Endothelial cell of umbilical vein (primary cell): ENCODE measurements around the gene EXOC6. TPM values are rescaled to one million over a fixed set of nuclear protein-coding genes. Genes with fewer than 3 reads are reported as not detected.

Source experiments
- BruUV-seq: library from RNA; stranded (reverse); fragments of 400-500 nt; replicated peaks from 2 replicates; lab custom pipeline; 2021; lab: Mats Ljungman, UMichigan
- CTCF ChIA-PET: fragments of 300-600, 350-600 bp; sonication (Branson Sonifier 250); formaldehyde crosslinking; loops from one replicate; lab custom pipeline; 2021; ENCODE audit warnings: antibody characterized with exemption, inconsistent platforms; lab: Charles Lee
- POLR2A ChIA-PET: fragments of 300-600, 350-600 bp; sonication (Branson Sonifier 250); formaldehyde crosslinking; loops from one replicate; lab custom pipeline; 2021; ENCODE audit warnings: antibody characterized with exemption, inconsistent platforms; lab: Charles Lee
- DNase-seq: peaks from one replicate; pipeline ENCODE4 v3.0.0-alpha.2; 2011; ENCODE audit warnings: low read depth, low spot score
- FAIRE-seq: peaks from 2 replicates; lab custom pipeline; 2011; peaks lifted over from hg19 to GRCh38; lab: Jason Lieb, UNC
- H2AFZ ChIP-seq: 2 replicates; pipeline ENCODE4 v1.6.0; 2012; ENCODE audit warnings: low read depth, low read length, control low read depth, inconsistent platforms
- H3K27ac ChIP-seq: 2 replicates; pipeline ENCODE4 v1.5.1; 2011; ENCODE audit warnings: low read depth, mild to moderate bottlenecking, control low read depth, low read length, moderate library complexity; ENCODE audit not compliant: insufficient read depth
- H3K27me3 ChIP-seq, 2 experiments: 2 replicates each; pipeline versions ENCODE4 v1.6.0 to v1.6.1; 2011; ENCODE audit warnings: low read length in 2 of 2, mixed read lengths in 1 of 2; ENCODE audit not compliant: control insufficient read depth in 2 of 2, insufficient read depth in 2 of 2
- H3K36me3 ChIP-seq, 2 experiments: 2 replicates in 1 of 2; 3 replicates in 1 of 2; pipeline ENCODE4 v1.5.1; 2011; ENCODE audit warnings: low read length in 2 of 2, mild to moderate bottlenecking in 1 of 2, moderate library complexity in 1 of 2; ENCODE audit not compliant: control insufficient read depth in 2 of 2, insufficient read depth in 2 of 2; ENCODE audit errors: extremely low read depth in 1 of 2
- H3K4me1 ChIP-seq: 3 replicates; pipeline ENCODE4 v1.5.1; 2011; ENCODE audit warnings: mild to moderate bottlenecking, low read length; ENCODE audit not compliant: control insufficient read depth, insufficient read depth; ENCODE audit errors: extremely low read depth
- H3K4me2 ChIP-seq: 2 replicates; pipeline ENCODE4 v1.6.1; 2011; ENCODE audit warnings: low read length, control low read depth, mixed read lengths; ENCODE audit not compliant: insufficient read depth
- H3K4me3 ChIP-seq, 3 experiments: fragments of 200-600 bp in 1 of 3; sonication (generic), shearing (Covaris generic) in 1 of 3; replicated peaks in 1 of 3; 2 replicates each; pipeline ENCODE4 v1.5.1; 2011 to 2016; ENCODE audit warnings: control low read depth in 3 of 3, low read length in 3 of 3, mild to moderate bottlenecking in 2 of 3, inconsistent platforms in 1 of 3, low read depth in 1 of 3, moderate library complexity in 1 of 3; ENCODE audit not compliant: insufficient read depth in 1 of 3
- H3K79me2 ChIP-seq: 2 replicates; pipeline ENCODE4 v1.6.0; 2012; ENCODE audit warnings: low read length, inconsistent platforms; ENCODE audit not compliant: control insufficient read depth, insufficient read depth
- H3K9ac ChIP-seq: replicated peaks from 2 replicates; pipeline ENCODE3; 2011; ENCODE audit warnings: low read length, control low read depth; ENCODE audit not compliant: insufficient read depth; ENCODE audit errors: extremely low read depth
- H3K9me1 ChIP-seq: replicated peaks from 3 replicates; pipeline ENCODE4 v1.6.0; 2011; ENCODE audit warnings: mild to moderate bottlenecking, low read length; ENCODE audit not compliant: control insufficient read depth, insufficient read depth; ENCODE audit errors: extremely low read depth
- H3K9me3 ChIP-seq: replicated peaks from 2 replicates; pipeline ENCODE4 v1.5.1; 2012; ENCODE audit warnings: low read length, inconsistent platforms; ENCODE audit not compliant: control insufficient read depth, insufficient read depth
- H4K20me1 ChIP-seq: replicated peaks from 2 replicates; pipeline ENCODE3; 2011; ENCODE audit warnings: mild to moderate bottlenecking, low read length; ENCODE audit not compliant: control insufficient read depth, insufficient read depth; ENCODE audit errors: extremely low read depth
- EZH2 ChIP-seq: IDR thresholded peaks from 2 replicates; pipeline ENCODE4 v1.6.1; 2012; ENCODE audit warnings: borderline replicate concordance, low read depth, mild to moderate bottlenecking, moderate library complexity, low read length, inconsistent platforms; ENCODE audit not compliant: severe bottlenecking
- FOS ChIP-seq: IDR thresholded peaks from 2 replicates; pipeline ENCODE4 v1.6.1; 2011; ENCODE audit warnings: mild to moderate bottlenecking, low read length, moderate library complexity, borderline replicate concordance; ENCODE audit not compliant: insufficient read depth
- GATA2 ChIP-seq: IDR thresholded peaks from 2 replicates; pipeline ENCODE4 v1.7.0; 2011; ENCODE audit warnings: low read depth, mild to moderate bottlenecking, moderate library complexity, mixed read lengths, low read length; ENCODE audit not compliant: insufficient read length, insufficient read depth
- JUN ChIP-seq: IDR thresholded peaks from 2 replicates; pipeline ENCODE4 v1.6.1; 2011; ENCODE audit warnings: borderline replicate concordance, low read depth; ENCODE audit not compliant: insufficient read length, insufficient read depth
- MYC ChIP-seq: IDR thresholded peaks from one replicate; pipeline ENCODE4 v1.6.1; 2011; ENCODE audit warnings: mild to moderate bottlenecking, low read depth, low read length
- POLR2A ChIP-seq: IDR thresholded peaks from 2 replicates; pipeline ENCODE4 v1.6.1; 2012; ENCODE audit warnings: low read depth, mild to moderate bottlenecking, control low read depth, low read length
- POLR2AphosphoS5 ChIP-seq: IDR thresholded peaks from 2 replicates; pipeline ENCODE4 v1.6.1; 2012; ENCODE audit warnings: low read depth, mild to moderate bottlenecking, control low read depth, low read length, moderate library complexity; ENCODE audit not compliant: insufficient read depth
- dilution Hi-C: fragments of 300-500 bp; cut with MboI; formaldehyde crosslinking; loops from one replicate; pipeline ENCODE4 v1.15.0; 2019; ENCODE audit warnings: low sequenced_read_pairs; ENCODE audit not compliant: extremely low pct_ligation_motif_present
- intact Hi-C: fragments of 100-400 bp; cut with micrococcal nuclease; formaldehyde crosslinking; loops from one replicate; pipeline ENCODE4 v1.10.0; 2022
- polyA plus RNA-seq, 4 experiments: library from polyadenylated mRNA; depleted of rRNA in 3 of 4; stranded (reverse) in 3 of 4; unstranded in 1 of 4; fragments of >200 nt; gene quantifications; 2 replicates each; pipeline versions ENCODE4 v1.2.1 to v1.2.3, GENCODE V29; 2011 to 2012; ENCODE audit warnings: missing spikeins in 1 of 4
- total RNA-seq: library from RNA; stranded (reverse); gene quantifications from 2 replicates; pipeline ENCODE4 v1.2.3, GENCODE V29; 2021
- TF ChIP-seq, protein P1 (sequence below), 2 donors: IDR thresholded peaks; 1 replicate in 1 of 2; 2 replicates in 1 of 2; pipeline ENCODE4 v1.5.1; 2011; ENCODE audit warnings: low read length in 2 of 2, mild to moderate bottlenecking in 2 of 2, moderate library complexity in 2 of 2, control low read depth in 1 of 2, inconsistent platforms in 1 of 2, low read depth in 1 of 2; ENCODE audit not compliant: insufficient read depth in 1 of 2; ENCODE audit errors: extremely low read depth in 1 of 2
- TF ChIP-seq, protein P2 (sequence below): IDR thresholded peaks from 2 replicates; pipeline ENCODE4 v1.6.1; 2011; ENCODE audit not compliant: insufficient read depth, insufficient read length

Gene EXOC6
- total and polyA plus RNA-seq, 2 donors (not counting 3 experiments of a cell fraction or from before 2014, with no cell fraction given), result 72.6 to 108 TPM

DNA sequence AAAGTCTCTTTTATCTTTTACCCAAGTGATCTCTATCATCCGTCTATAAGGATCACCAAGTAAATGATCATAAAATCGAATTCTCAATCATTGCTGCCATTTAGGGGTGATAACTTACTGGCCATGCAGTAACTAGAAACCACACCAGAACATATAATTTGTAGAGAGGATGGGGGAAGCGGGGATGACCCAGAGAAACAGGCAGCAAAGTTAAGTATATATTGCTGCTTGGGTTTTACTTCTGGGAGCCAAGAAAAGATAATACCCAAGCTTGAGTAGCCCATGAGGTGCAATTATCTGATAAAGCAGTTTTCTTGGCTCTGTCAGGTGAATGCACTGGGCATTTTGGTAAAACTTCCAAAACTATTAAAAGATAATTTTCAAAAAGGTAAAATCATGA, 18.9 kb downstream of the EXOC6 start:
- Histone ChIP-seq H3K4me1 (peaks cover 22% of the 10 kb centered on the region), H2AFZ (no peak overlapping the region), H3K36me3 (peaks cover 0 to 5% of the 10 kb centered on the region in 2 experiments), H3K9me1 (no peaks in the 10 kb centered on the region), H3K9ac (no peak overlapping the region), H3K9me3 (no peaks in the 10 kb centered on the region), H3K79me2 (peaks cover 80% of the 10 kb centered on the region), H3K4me3 (no peak overlapping the region), H3K27ac (no peak overlapping the region), H4K20me1 (peaks cover 7% of the 10 kb centered on the region), H3K27me3 (no peaks in the 10 kb centered on the region), H3K4me2 (no peak overlapping the region)
- DNase-seq (no peak), FAIRE-seq (no peak)
- TF ChIP-seq POLR2A (no peak), POLR2AphosphoS5 (no peak), GATA2 (no peak), MYC (no peak), FOS (no peak), EZH2 (no peak), JUN (no peak)
- TF ChIP-seq, protein P1, sequence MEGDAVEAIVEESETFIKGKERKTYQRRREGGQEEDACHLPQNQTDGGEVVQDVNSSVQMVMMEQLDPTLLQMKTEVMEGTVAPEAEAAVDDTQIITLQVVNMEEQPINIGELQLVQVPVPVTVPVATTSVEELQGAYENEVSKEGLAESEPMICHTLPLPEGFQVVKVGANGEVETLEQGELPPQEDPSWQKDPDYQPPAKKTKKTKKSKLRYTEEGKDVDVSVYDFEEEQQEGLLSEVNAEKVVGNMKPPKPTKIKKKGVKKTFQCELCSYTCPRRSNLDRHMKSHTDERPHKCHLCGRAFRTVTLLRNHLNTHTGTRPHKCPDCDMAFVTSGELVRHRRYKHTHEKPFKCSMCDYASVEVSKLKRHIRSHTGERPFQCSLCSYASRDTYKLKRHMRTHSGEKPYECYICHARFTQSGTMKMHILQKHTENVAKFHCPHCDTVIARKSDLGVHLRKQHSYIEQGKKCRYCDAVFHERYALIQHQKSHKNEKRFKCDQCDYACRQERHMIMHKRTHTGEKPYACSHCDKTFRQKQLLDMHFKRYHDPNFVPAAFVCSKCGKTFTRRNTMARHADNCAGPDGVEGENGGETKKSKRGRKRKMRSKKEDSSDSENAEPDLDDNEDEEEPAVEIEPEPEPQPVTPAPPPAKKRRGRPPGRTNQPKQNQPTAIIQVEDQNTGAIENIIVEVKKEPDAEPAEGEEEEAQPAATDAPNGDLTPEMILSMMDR (IDR thresholded peaks at IDR 0.05; ENCODE audit: extremely low read depth in 1 of 2, insufficient read depth in 1 of 2, low read depth in 1 of 2, low read length in 2 of 2), result no peak
- TF ChIP-seq, protein P2, sequence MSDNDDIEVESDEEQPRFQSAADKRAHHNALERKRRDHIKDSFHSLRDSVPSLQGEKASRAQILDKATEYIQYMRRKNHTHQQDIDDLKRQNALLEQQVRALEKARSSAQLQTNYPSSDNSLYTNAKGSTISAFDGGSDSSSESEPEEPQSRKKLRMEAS, result no peak
- no TSS peak for BruUV-seq
- ChIA-PET CTCF (interaction anchor here (1.1 to 1.4 kb wide), 3 partner anchors 13 to 19 kb away, joined by 3 to 4 read pairs (median 3); no protein-coding TSS in a partner anchor), POLR2A (no interaction called here)
- intact Hi-C loops, result no loop called here
- dilution Hi-C loops, result no loop called here
